Measurements from ENCODE around the gene LRIG2. TPM values are rescaled to one million over a fixed set of nuclear protein-coding genes. Genes with fewer than 3 reads are reported as not detected.

Gene LRIG2
- total and polyA plus RNA-seq, 10 donors: 3.4 to 68.7 (median 22.1) TPM

DNA sequence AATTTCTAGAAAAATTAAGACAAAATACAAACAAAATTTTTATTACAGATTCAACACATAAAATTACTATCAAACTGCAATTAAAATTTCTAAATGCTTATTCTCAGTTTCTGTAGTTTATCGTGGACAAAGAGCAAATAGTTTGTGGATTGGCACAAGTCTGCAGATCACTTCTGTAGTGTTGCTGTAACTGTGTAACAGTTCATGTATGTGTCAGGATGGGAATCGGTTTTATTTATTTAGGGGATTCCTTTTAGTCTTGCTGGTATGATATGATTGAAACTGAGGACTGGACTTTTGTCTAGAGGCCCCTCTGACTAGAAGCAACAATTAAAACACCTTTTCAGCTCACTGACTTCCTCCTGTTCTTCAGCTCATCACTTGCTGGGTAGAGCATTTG, 60.8 kb downstream of the LRIG2 start:
- intact Hi-C loops (cut with DNase I; ENCODE audit: low total_unique reads): no loop called here
- Histone ChIP-seq H3K27ac (no peak overlapping the region), H3K4me3 (no peak overlapping the region), H3K9me3 (no peaks in the 10 kb centered on the region), H3K27me3 (replicated peaks in 1 of 7) (no peaks in the 10 kb centered on the region), H3K36me3 (peaks cover 0 to 9% (median 0%) of the 10 kb centered on the region in 6 donors), H3K4me1 (peaks cover 0 to 19% (median 1%) of the 10 kb centered on the region in 6 donors)
- WGBS, 5 donors: 70 to 92% (median 80%) methylated on average over 2 of the region's 2 CpGs
- TF ChIP-seq POLR2A (IDR thresholded peaks at IDR 0.05): no peak
- no peak for TF ChIP-seq CTCF (IDR thresholded peaks at IDR 0.05 in 8 of 11, conservative IDR thresholded peaks at IDR 0.05 in 3 of 11)
- TF ChIP-seq POLR2AphosphoS5 (IDR thresholded peaks at IDR 0.05): no peak
- DNase-seq: no peak

- intact Hi-C loops (cut with DNase I; ENCODE audit: low total_unique reads): no loop called here
- Histone ChIP-seq H3K27me3 (replicated peaks in 1 of 7) (no peaks in the 10 kb centered on the region), H3K4me3 (no peak overlapping the region), H3K36me3 (peaks cover 0 to 9% (median 0%) of the 10 kb centered on the region in 6 donors), H3K27ac (no peak overlapping the region), H3K9me3 (no peaks in the 10 kb centered on the region), H3K4me1 (peaks cover 0 to 21% (median 3%) of the 10 kb centered on the region in 6 donors)
- DNase-seq: no peak
- 44 to 61% (median 54%) methylated on average over 1 of the region's 1 CpG for WGBS, 5 donors
- TF ChIP-seq CTCF (IDR thresholded peaks at IDR 0.05 in 8 of 11, conservative IDR thresholded peaks at IDR 0.05 in 3 of 11) (no peak), POLR2A (IDR thresholded peaks at IDR 0.05) (no peak), POLR2AphosphoS5 (IDR thresholded peaks at IDR 0.05) (no peak)
These were observed 62.5 kb downstream of the LRIG2 start for GRCh38 chr1:113135460-113135859.

DNA sequence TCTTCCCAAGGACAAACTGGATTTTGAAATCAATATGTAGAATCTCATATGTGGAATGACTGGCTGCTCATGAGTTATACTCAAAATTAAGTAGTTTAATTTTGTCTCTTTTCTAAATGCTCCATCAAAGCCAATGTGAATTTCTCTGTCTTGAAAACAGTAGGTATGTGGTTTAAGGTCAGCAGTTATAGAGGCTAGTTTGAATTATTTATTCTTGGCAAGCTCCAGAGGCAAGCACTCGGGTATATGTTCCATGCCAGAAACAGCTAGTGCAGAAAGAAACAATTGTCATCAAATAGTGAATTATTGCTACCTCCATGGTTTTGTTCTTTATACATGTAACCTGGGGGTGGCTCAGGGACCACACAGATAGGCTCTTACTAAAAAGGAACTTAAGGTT, 63.5 kb downstream of the LRIG2 start:
- no peak overlapping the region for H3K4me3 ChIP-seq

DNA sequence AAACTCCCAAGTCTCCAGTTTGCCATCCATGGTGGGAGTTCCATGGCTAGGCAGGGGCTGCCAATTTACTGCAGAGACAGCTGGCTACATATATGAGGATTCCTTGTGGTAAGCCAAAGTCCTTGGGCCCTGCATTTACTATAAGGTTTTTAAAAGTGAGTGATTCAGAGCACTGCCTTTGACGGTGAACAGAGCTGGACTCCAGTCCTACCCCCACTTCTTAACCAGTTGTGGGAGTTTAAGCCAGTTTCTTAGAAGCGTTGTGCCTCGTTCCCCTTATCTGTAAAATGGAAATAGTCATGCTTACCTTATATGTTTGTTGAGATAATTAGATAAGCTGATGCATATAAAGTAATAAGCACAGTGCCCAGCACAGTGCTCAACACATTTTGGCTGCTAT, 64.6 kb downstream of the LRIG2 start:
- 89 to 94% (median 92%) methylated on average over 3 of the region's 3 CpGs for WGBS, 5 donors
- H3K27me3 ChIP-seq (replicated peaks in 1 of 7): no peaks in the 10 kb centered on the region
- intact Hi-C loops (cut with DNase I; ENCODE audit: low total_unique reads): no loop called here
- H3K4me1 ChIP-seq: peaks cover 3 to 40% (median 14%) of the 10 kb centered on the region in 6 donors
- no peak overlapping the region for H3K4me3 ChIP-seq
- no peak for TF ChIP-seq CTCF (IDR thresholded peaks at IDR 0.05 in 8 of 11, conservative IDR thresholded peaks at IDR 0.05 in 3 of 11)
- TF ChIP-seq POLR2A (IDR thresholded peaks at IDR 0.05): no peak
- TF ChIP-seq POLR2AphosphoS5 (IDR thresholded peaks at IDR 0.05): no peak
- H3K9me3 ChIP-seq: no peaks in the 10 kb centered on the region
- peaks cover 0 to 9% (median 0%) of the 10 kb centered on the region in 6 donors for H3K36me3 ChIP-seq
- no peak overlapping the region for H3K27ac ChIP-seq
- no peak for DNase-seq

More for the DNA sequence above, 63.5 kb downstream of the LRIG2 start:
- H3K9me3 ChIP-seq: no peaks in the 10 kb centered on the region
- TF ChIP-seq POLR2AphosphoS5 (IDR thresholded peaks at IDR 0.05) (no peak), POLR2A (IDR thresholded peaks at IDR 0.05) (no peak), CTCF (IDR thresholded peaks at IDR 0.05 in 8 of 11, conservative IDR thresholded peaks at IDR 0.05 in 3 of 11) (no peak)
- no peak overlapping the region for H3K27ac ChIP-seq
- no peak for DNase-seq
- no peaks in the 10 kb centered on the region for H3K27me3 ChIP-seq (replicated peaks in 1 of 7)
- 72 to 91% (median 91%) methylated on average over 1 of the region's 1 CpG for WGBS, 5 donors
- H3K4me1 ChIP-seq: peaks cover 3 to 32% (median 11%) of the 10 kb centered on the region in 6 donors
- peaks cover 0 to 9% (median 0%) of the 10 kb centered on the region in 6 donors for H3K36me3 ChIP-seq
- intact Hi-C loops (cut with DNase I; ENCODE audit: low total_unique reads): no loop called here
